Measurements from ENCODE around the gene ORAI3. TPM values are rescaled to one million over a fixed set of nuclear protein-coding genes. Genes with fewer than 3 reads are reported as not detected.

Gene ORAI3
- total RNA-seq, 1 experiment from 2014 or later, result 5.7 TPM

DNA sequence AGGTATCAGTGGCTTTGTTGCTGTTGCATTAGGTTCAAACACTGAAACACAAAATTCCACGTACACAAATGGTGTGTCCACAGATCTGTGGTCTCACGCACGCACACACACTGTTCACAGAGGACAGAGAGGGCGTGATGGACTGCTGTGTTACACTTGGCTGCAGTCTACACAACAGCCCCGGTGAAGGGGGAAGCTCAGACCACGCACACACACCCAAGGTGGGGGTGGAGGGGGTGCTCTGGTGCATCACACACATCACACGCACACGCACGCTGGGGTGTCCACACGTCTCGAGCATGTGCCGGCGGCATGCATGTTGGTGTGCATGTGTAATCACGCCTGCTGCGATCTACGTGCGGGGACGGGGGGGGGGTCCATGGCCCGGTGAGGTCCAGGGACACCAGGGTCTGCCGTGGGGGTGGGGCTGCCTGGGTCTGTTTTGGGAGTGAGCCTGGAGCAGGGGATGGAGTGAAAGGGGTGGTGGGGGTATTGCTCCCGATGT, 43.5 kb downstream of the ORAI3 start:
- Histone ChIP-seq H3K27ac (ENCODE audit: low read length) (no peak overlapping the region), H3F3A (ENCODE audit: low read length, unreplicated experiment) (no peaks in the 10 kb centered on the region), H3K9ac (ENCODE audit: low read length) (no peak overlapping the region), H2AFZ (ENCODE audit: low read length) (no peak overlapping the region), H3K4me3 (ENCODE audit: low read length) (no peak overlapping the region), H3K9me2 (replicated peaks; ENCODE audit: low read length) (no peaks in the 10 kb centered on the region), H3K27me3 (ENCODE audit: low read length) (no peaks in the 10 kb centered on the region), H3K36me3 (ENCODE audit: low read depth, low read length) (no peaks in the 10 kb centered on the region), H4K20me1 (ENCODE audit: low read length) (no peaks in the 10 kb centered on the region), H3K4me2 (ENCODE audit: low read length) (no peak overlapping the region), H3K4me1 (ENCODE audit: insufficient read depth, low read length) (peaks cover 7% of the 10 kb centered on the region; the same call in 1 of the 2 replicates), H3K79me2 (ENCODE audit: low read length) (no peaks in the 10 kb centered on the region), H3K9me3 (ENCODE audit: low read length) (no peaks in the 10 kb centered on the region)
- BruUV-seq (replicated peaks), result no TSS peak
- ATAC-seq (no peak), DNase-seq (no peak)
- TF ChIP-seq EZH2 (IDR thresholded peaks at IDR 0.05; ENCODE audit: low read length, unreplicated experiment) (no peak), EZH2phosphoT487 (IDR thresholded peaks at IDR 0.05; ENCODE audit: borderline replicate concordance, low read length) (no peak)
- TF ChIP-seq, protein P1, sequence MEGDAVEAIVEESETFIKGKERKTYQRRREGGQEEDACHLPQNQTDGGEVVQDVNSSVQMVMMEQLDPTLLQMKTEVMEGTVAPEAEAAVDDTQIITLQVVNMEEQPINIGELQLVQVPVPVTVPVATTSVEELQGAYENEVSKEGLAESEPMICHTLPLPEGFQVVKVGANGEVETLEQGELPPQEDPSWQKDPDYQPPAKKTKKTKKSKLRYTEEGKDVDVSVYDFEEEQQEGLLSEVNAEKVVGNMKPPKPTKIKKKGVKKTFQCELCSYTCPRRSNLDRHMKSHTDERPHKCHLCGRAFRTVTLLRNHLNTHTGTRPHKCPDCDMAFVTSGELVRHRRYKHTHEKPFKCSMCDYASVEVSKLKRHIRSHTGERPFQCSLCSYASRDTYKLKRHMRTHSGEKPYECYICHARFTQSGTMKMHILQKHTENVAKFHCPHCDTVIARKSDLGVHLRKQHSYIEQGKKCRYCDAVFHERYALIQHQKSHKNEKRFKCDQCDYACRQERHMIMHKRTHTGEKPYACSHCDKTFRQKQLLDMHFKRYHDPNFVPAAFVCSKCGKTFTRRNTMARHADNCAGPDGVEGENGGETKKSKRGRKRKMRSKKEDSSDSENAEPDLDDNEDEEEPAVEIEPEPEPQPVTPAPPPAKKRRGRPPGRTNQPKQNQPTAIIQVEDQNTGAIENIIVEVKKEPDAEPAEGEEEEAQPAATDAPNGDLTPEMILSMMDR (conservative IDR thresholded peaks at IDR 0.05; ENCODE audit: low read depth, low read length), result no peak
- POLR2A ChIA-PET (ENCODE audit: unreplicated experiment), result no interaction called here
- CTCF ChIA-PET, result no interaction called here
- intact Hi-C loops (cut with micrococcal nuclease), result no loop called here

DNA sequence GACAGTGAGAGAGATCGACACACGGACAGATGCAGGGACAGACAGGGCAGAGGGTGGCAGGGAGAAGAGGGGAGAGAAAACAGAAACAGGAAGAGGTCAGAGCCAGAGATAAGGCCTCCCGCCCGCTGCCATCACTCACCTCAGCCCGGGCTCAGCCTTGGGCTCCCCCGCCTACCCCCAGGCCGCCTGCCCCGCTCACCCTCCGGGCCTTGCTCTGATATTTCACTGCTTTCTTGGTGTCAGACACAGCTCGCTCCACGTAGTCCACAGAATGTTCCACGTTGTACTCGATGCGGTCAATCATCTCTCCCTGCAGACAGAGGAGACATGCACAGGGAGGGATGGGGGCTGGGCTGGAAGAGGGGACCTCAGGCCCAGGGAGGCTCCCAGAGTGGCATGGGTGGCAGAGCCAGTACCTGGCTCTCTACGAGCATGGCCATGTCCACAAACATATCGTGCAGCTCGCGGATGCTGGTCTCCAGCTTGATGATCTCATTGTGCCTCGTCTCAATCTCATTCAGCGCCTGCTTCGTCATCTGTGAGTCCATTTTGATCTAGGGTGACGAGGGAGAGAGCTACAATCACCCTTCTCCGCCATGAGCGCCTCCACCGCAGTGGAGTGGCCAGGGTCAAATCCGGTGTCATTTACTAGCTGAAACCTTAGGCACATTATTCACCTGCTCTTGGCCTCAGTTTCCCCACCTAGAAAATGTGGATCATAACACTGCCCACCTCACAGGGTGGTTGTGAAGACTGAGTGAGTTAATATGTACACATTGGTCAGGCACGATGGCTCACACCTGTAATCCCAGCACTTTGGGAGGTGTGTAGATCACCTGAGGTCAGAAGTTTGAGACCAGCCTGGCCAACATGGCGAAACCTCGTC, 44.3 kb downstream of the ORAI3 start:
- H4K20me1 ChIP-seq (ENCODE audit: low read length), result no peaks in the 10 kb centered on the region
- CTCF ChIA-PET, result no interaction called here
- no peaks in the 10 kb centered on the region for H3K79me2 ChIP-seq (ENCODE audit: low read length)
- DNase-seq, result no peak
- no peak overlapping the region for H2AFZ ChIP-seq (ENCODE audit: low read length)
- no peak overlapping the region for H3K4me3 ChIP-seq (ENCODE audit: low read length)
- H3K9me3 ChIP-seq (ENCODE audit: low read length), result no peaks in the 10 kb centered on the region
- peaks cover 16% of the 10 kb centered on the region for H3K4me1 ChIP-seq (ENCODE audit: insufficient read depth, low read length)
- TF ChIP-seq EZH2phosphoT487 (IDR thresholded peaks at IDR 0.05; ENCODE audit: borderline replicate concordance, low read length), result no peak
- no peak for TF ChIP-seq EZH2 (IDR thresholded peaks at IDR 0.05; ENCODE audit: low read length, unreplicated experiment)
- TF ChIP-seq, protein P1 (conservative IDR thresholded peaks at IDR 0.05; ENCODE audit: low read depth, low read length), result no peak
- intact Hi-C loops (cut with micrococcal nuclease), result no loop called here
- H3K9me2 ChIP-seq (replicated peaks; ENCODE audit: low read length), result no peaks in the 10 kb centered on the region
- POLR2A ChIA-PET (ENCODE audit: unreplicated experiment), result no interaction called here
- no peaks in the 10 kb centered on the region for H3F3A ChIP-seq (ENCODE audit: low read length, unreplicated experiment)
- H3K9ac ChIP-seq (ENCODE audit: low read length), result no peak overlapping the region
- no TSS peak for BruUV-seq (replicated peaks)
- no peak for ATAC-seq
- no peaks in the 10 kb centered on the region for H3K27me3 ChIP-seq (ENCODE audit: low read length)
- H3K27ac ChIP-seq (ENCODE audit: low read length), result no peak overlapping the region
- H3K4me2 ChIP-seq (ENCODE audit: low read length), result no peak overlapping the region
- H3K36me3 ChIP-seq (ENCODE audit: low read depth, low read length), result no peaks in the 10 kb centered on the region

DNA sequence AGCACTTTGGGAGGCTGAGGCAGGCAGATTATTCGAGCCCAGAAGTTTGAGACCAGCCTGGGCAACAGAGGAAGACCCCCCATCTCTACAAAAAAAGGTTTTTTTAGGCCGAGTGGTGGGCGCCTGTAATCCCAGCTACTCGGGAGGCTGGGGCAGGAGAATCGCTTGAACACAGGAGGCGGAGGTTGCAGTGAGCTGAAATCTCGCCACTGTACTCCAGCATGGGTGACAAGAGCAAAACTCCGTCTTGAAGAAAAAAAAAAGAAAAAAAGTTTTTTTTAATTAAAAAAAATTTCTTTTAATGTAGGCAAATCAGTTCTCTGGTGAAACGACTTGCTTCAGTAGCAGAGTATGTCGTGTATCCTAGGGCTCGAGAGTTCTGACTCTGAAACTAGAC, 47.1 kb downstream of the ORAI3 start:
- H3K9me2 ChIP-seq (replicated peaks; ENCODE audit: low read length), result no peaks in the 10 kb centered on the region
- intact Hi-C loops (cut with micrococcal nuclease), result loop anchor here (5.0 kb wide), 2 partner anchors 36 to 76 kb away; partner anchors contain the start of genes STX4, ZNF646 and ZNF668
- no peaks in the 10 kb centered on the region for H3K9me3 ChIP-seq (ENCODE audit: low read length)
- TF ChIP-seq EZH2phosphoT487 (IDR thresholded peaks at IDR 0.05; ENCODE audit: borderline replicate concordance, low read length), result no peak
- no peak for TF ChIP-seq EZH2 (IDR thresholded peaks at IDR 0.05; ENCODE audit: low read length, unreplicated experiment)
- TF ChIP-seq, protein P1 (conservative IDR thresholded peaks at IDR 0.05; ENCODE audit: low read depth, low read length), result no peak
- H3F3A ChIP-seq (ENCODE audit: low read length, unreplicated experiment), result no peaks in the 10 kb centered on the region
- ATAC-seq (no peak), DNase-seq (no peak)
- H3K4me3 ChIP-seq (ENCODE audit: low read length), result peak overlapping the region; percentile 83; the same call in 1 of the 2 replicates
- peaks cover 31% of the 10 kb centered on the region for H3K4me1 ChIP-seq (ENCODE audit: insufficient read depth, low read length)
- H3K9ac ChIP-seq (ENCODE audit: low read length), result peak overlapping the region; percentile 85; the same call in 1 of the 2 replicates
- POLR2A ChIA-PET (ENCODE audit: unreplicated experiment), result no interaction called here
- H4K20me1 ChIP-seq (ENCODE audit: low read length), result no peaks in the 10 kb centered on the region
- no TSS peak for BruUV-seq (replicated peaks)
- H3K79me2 ChIP-seq (ENCODE audit: low read length), result no peaks in the 10 kb centered on the region
- H3K27me3 ChIP-seq (ENCODE audit: low read length), result no peaks in the 10 kb centered on the region
- H2AFZ ChIP-seq (ENCODE audit: low read length), result peak overlapping the region; percentile 71; the same call in 1 of the 2 replicates
- 0 out of 2 replicates have a peak overlapping the region, but pooled peaks have one; percentile 74 for H3K27ac ChIP-seq (ENCODE audit: low read length)
- H3K4me2 ChIP-seq (ENCODE audit: low read length), result peak overlapping the region; percentile 100
- H3K36me3 ChIP-seq (ENCODE audit: low read depth, low read length), result no peaks in the 10 kb centered on the region
- CTCF ChIA-PET, result no interaction called here
